Measurements from ENCODE around the gene OXA1L. TPM values are rescaled to one million over a fixed set of nuclear protein-coding genes. Genes with fewer than 3 reads are reported as not detected.
"Not testable (repeated sequence)": the region's sequence is repeated elsewhere in the genome, so short reads cannot be mapped to it uniquely, and the experiment has no call there.

Gene OXA1L
- polyA plus RNA-seq, 1 donor (not counting 4 experiments of a cell fraction or from before 2014, with no cell fraction given), result 130 TPM

- dilution Hi-C loops (cut with MboI; ENCODE audit: extremely low pct_ligation_motif_present, low sequenced_read_pairs), result no loop called here
- no peak overlapping the region for H2AFZ ChIP-seq (ENCODE audit: control insufficient read depth, low read length)
- H3K4me3 ChIP-seq (ENCODE audit: control insufficient read depth in 2 of 3, extremely low read depth in 1 of 3, insufficient read depth in 2 of 3, low read depth in 1 of 3, low read length in 3 of 3), result no peak overlapping the region
- no peaks in the 10 kb centered on the region for H3K9me3 ChIP-seq (ENCODE audit: control insufficient read depth, low read depth, low read length)
- TF ChIP-seq, protein P1, sequence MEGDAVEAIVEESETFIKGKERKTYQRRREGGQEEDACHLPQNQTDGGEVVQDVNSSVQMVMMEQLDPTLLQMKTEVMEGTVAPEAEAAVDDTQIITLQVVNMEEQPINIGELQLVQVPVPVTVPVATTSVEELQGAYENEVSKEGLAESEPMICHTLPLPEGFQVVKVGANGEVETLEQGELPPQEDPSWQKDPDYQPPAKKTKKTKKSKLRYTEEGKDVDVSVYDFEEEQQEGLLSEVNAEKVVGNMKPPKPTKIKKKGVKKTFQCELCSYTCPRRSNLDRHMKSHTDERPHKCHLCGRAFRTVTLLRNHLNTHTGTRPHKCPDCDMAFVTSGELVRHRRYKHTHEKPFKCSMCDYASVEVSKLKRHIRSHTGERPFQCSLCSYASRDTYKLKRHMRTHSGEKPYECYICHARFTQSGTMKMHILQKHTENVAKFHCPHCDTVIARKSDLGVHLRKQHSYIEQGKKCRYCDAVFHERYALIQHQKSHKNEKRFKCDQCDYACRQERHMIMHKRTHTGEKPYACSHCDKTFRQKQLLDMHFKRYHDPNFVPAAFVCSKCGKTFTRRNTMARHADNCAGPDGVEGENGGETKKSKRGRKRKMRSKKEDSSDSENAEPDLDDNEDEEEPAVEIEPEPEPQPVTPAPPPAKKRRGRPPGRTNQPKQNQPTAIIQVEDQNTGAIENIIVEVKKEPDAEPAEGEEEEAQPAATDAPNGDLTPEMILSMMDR (optimal IDR thresholded peaks at IDR 0.05 in 1 of 3, IDR thresholded peaks at IDR 0.05 in 1 of 3, conservative IDR thresholded peaks at IDR 0.05 in 1 of 3; ENCODE audit: extremely low read depth in 1 of 3, insufficient read depth in 2 of 3, low read length in 3 of 3), result no peak
- no peak for TF ChIP-seq EZH2 (IDR thresholded peaks at IDR 0.05; ENCODE audit: low read length)
- H3K36me3 ChIP-seq (ENCODE audit: control insufficient read depth in 2 of 2, extremely low read depth in 1 of 2, insufficient read depth in 2 of 2, low read length in 2 of 2), result peaks cover 6 to 7% of the 10 kb centered on the region in 2 experiments
- no peak overlapping the region for H3K9ac ChIP-seq (ENCODE audit: control insufficient read depth, extremely low read depth, insufficient read depth, low read length)
- H3K27ac ChIP-seq (ENCODE audit: control insufficient read depth, insufficient read depth, low read length), result no peak overlapping the region
- DNase-seq (ENCODE audit: low read depth, low spot score), result no peak
- no peaks in the 10 kb centered on the region for H3K9me1 ChIP-seq (ENCODE audit: control insufficient read depth, extremely low read depth, insufficient read depth, low read length)
- FAIRE-seq, result no peak
- H3K4me1 ChIP-seq (ENCODE audit: control insufficient read depth, extremely low read depth, insufficient read depth, low read length), result no peaks in the 10 kb centered on the region
- H3K79me2 ChIP-seq (ENCODE audit: control insufficient read depth, insufficient read depth, low read length), result no peaks in the 10 kb centered on the region
- no peaks in the 10 kb centered on the region for H4K20me1 ChIP-seq (ENCODE audit: control insufficient read depth, extremely low read depth, insufficient read depth, low read length)
- H3K27me3 ChIP-seq (ENCODE audit: control insufficient read depth, extremely low read depth, insufficient read depth, low read length), result no peaks in the 10 kb centered on the region
- H3K4me2 ChIP-seq (ENCODE audit: control insufficient read depth, extremely low read depth, insufficient read depth, low read depth, low read length), result no peak overlapping the region
These were observed 9.7 kb downstream of the OXA1L start for GRCh38 chr14:22776215-22776614.

- H3K9me3 ChIP-seq (ENCODE audit: control insufficient read depth, low read depth, low read length); H4K20me1 ChIP-seq (ENCODE audit: control insufficient read depth, extremely low read depth, insufficient read depth, low read length); H2AFZ ChIP-seq (ENCODE audit: control insufficient read depth, low read length); H3K27ac ChIP-seq (ENCODE audit: control insufficient read depth, insufficient read depth, low read length); H3K79me2 ChIP-seq (ENCODE audit: control insufficient read depth, insufficient read depth, low read length); H3K9me1 ChIP-seq (ENCODE audit: control insufficient read depth, extremely low read depth, insufficient read depth, low read length); H3K27me3 ChIP-seq (ENCODE audit: control insufficient read depth, extremely low read depth, insufficient read depth, low read length); H3K4me3 ChIP-seq (ENCODE audit: control insufficient read depth in 2 of 3, extremely low read depth in 1 of 3, insufficient read depth in 2 of 3, low read depth in 1 of 3, low read length in 3 of 3); H3K9ac ChIP-seq (ENCODE audit: control insufficient read depth, extremely low read depth, insufficient read depth, low read length); H3K4me2 ChIP-seq (ENCODE audit: control insufficient read depth, extremely low read depth, insufficient read depth, low read depth, low read length); dilution Hi-C loops (cut with MboI; ENCODE audit: extremely low pct_ligation_motif_present, low sequenced_read_pairs); FAIRE-seq; H3K36me3 ChIP-seq (ENCODE audit: control insufficient read depth in 2 of 2, extremely low read depth in 1 of 2, insufficient read depth in 2 of 2, low read length in 2 of 2); DNase-seq (ENCODE audit: low read depth, low spot score); H3K4me1 ChIP-seq (ENCODE audit: control insufficient read depth, extremely low read depth, insufficient read depth, low read length): not testable (repeated sequence)
These were observed 10.4 kb downstream of the OXA1L start for GRCh38 chr14:22776849-22777248.

DNA sequence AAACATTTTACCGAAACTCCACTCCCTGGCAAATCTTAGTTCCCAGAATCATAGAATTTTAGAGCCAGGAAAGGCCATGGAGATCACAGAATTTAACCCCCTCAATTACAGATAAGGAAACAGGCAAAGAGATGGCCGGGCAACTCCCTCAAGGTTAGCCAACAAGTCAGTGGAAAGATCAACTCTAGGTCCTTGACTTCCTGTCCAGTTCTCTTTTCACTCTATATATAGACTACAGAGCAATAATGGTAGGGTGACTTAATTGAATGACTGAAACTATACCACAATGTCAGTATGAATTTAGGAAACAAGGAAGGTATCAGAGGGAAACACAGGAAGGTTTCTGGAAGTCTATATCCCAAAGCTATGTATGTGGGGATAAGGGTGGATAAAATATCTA lies 11.6 kb downstream of the OXA1L start:
- dilution Hi-C loops (cut with MboI; ENCODE audit: extremely low pct_ligation_motif_present, low sequenced_read_pairs), result no loop called here
- no peak overlapping the region for H3K9ac ChIP-seq (ENCODE audit: control insufficient read depth, extremely low read depth, insufficient read depth, low read length)

More for the DNA sequence above, 11.6 kb downstream of the OXA1L start:
- Histone ChIP-seq H3K4me1 (ENCODE audit: control insufficient read depth, extremely low read depth, insufficient read depth, low read length) (no peaks in the 10 kb centered on the region), H3K4me3 (ENCODE audit: control insufficient read depth in 2 of 3, extremely low read depth in 1 of 3, insufficient read depth in 2 of 3, low read depth in 1 of 3, low read length in 3 of 3) (no peak overlapping the region), H3K4me2 (ENCODE audit: control insufficient read depth, extremely low read depth, insufficient read depth, low read depth, low read length) (no peak overlapping the region), H3K27ac (ENCODE audit: control insufficient read depth, insufficient read depth, low read length) (no peak overlapping the region), H2AFZ (ENCODE audit: control insufficient read depth, low read length) (no peak overlapping the region), H3K9me1 (ENCODE audit: control insufficient read depth, extremely low read depth, insufficient read depth, low read length) (no peaks in the 10 kb centered on the region), H3K27me3 (ENCODE audit: control insufficient read depth, extremely low read depth, insufficient read depth, low read length) (no peaks in the 10 kb centered on the region), H4K20me1 (ENCODE audit: control insufficient read depth, extremely low read depth, insufficient read depth, low read length) (no peaks in the 10 kb centered on the region), H3K79me2 (ENCODE audit: control insufficient read depth, insufficient read depth, low read length) (no peaks in the 10 kb centered on the region), H3K9me3 (ENCODE audit: control insufficient read depth, low read depth, low read length) (no peaks in the 10 kb centered on the region), H3K36me3 (ENCODE audit: control insufficient read depth in 2 of 2, extremely low read depth in 1 of 2, insufficient read depth in 2 of 2, low read length in 2 of 2) (no peaks in the 10 kb centered on the region)
- TF ChIP-seq, protein P1 (optimal IDR thresholded peaks at IDR 0.05 in 1 of 3, IDR thresholded peaks at IDR 0.05 in 1 of 3, conservative IDR thresholded peaks at IDR 0.05 in 1 of 3; ENCODE audit: extremely low read depth in 1 of 3, insufficient read depth in 2 of 3, low read length in 3 of 3), result no peak
- TF ChIP-seq EZH2 (IDR thresholded peaks at IDR 0.05; ENCODE audit: low read length), result no peak
- FAIRE-seq, result no peak
- no peak for DNase-seq (ENCODE audit: low read depth, low spot score)

All from keratinocyte (primary cell).